Left ventricle myocardium inferior (tissue), 1 donor: ENCODE data around the gene TPK1. TPM values are rescaled to one million over a fixed set of nuclear protein-coding genes. Genes with fewer than 3 reads are reported as not detected.
"Not testable (repeated sequence)": the region's sequence is repeated elsewhere in the genome, so short reads cannot be mapped to it uniquely, and the experiment has no call there.

Experiments
- DNase-seq: peaks from one replicate; pipeline ENCODE4 v3.0.0-alpha.2; 2020
- H3K27ac ChIP-seq: fragments of 200-600 bp; replicated peaks from 2 replicates; pipeline ENCODE4 v1.8.0; 2021
- H3K27me3 ChIP-seq: fragments of 200-600 bp; 2 replicates; pipeline ENCODE4 v1.8.0; 2021; ENCODE audit warnings: low read depth
- H3K36me3 ChIP-seq: fragments of 200-600 bp; 2 replicates; pipeline ENCODE4 v1.8.0; 2021
- H3K4me1 ChIP-seq: fragments of 200-600 bp; 2 replicates; pipeline ENCODE4 v1.8.0; 2021
- H3K4me3 ChIP-seq: fragments of 200-600 bp; 2 replicates; pipeline ENCODE4 v1.8.0; 2021; ENCODE audit warnings: mild to moderate bottlenecking, moderate library complexity
- H3K9me3 ChIP-seq: fragments of 200-600 bp; replicated peaks from 2 replicates; pipeline ENCODE4 v1.8.0; 2021
- intact Hi-C: fragments of 100-400 bp; cut with micrococcal nuclease; formaldehyde crosslinking; loops from one replicate; pipeline ENCODE4 v1.11.0; 2022
- total RNA-seq: library from RNA; stranded (reverse); fragmentation: NEBNext Ultra II Directional; extraction: Animal tissue kit (Norgen Biotek cat#: 25700); gene quantifications from one replicate; pipeline ENCODE4 v1.2.1, GENCODE V29; 2021
- TF ChIP-seq, protein P1 (sequence below): fragments of 200-600 bp; IDR thresholded peaks from 2 replicates; pipeline ENCODE4 v1.8.0; 2021; ENCODE audit warnings: antibody characterized with exemption, mild to moderate bottlenecking, borderline replicate concordance
- donor health status: DM: no; HTN: yes; CAD: no; lungs with severe emphysema.

TPK1 gene
- total RNA-seq, 1 donor from 2014 or later: 3.5 TPM

- Histone ChIP-seq H3K4me1 (peaks cover 3% of the 10 kb centered on the region), H3K27ac (peak overlapping the region; percentile 10), H3K9me3 (peaks cover 10% of the 10 kb centered on the region), H3K27me3 (no peaks in the 10 kb centered on the region), H3K4me3 (no peak overlapping the region), H3K36me3 (no peaks in the 10 kb centered on the region)
- TF ChIP-seq, protein P1, sequence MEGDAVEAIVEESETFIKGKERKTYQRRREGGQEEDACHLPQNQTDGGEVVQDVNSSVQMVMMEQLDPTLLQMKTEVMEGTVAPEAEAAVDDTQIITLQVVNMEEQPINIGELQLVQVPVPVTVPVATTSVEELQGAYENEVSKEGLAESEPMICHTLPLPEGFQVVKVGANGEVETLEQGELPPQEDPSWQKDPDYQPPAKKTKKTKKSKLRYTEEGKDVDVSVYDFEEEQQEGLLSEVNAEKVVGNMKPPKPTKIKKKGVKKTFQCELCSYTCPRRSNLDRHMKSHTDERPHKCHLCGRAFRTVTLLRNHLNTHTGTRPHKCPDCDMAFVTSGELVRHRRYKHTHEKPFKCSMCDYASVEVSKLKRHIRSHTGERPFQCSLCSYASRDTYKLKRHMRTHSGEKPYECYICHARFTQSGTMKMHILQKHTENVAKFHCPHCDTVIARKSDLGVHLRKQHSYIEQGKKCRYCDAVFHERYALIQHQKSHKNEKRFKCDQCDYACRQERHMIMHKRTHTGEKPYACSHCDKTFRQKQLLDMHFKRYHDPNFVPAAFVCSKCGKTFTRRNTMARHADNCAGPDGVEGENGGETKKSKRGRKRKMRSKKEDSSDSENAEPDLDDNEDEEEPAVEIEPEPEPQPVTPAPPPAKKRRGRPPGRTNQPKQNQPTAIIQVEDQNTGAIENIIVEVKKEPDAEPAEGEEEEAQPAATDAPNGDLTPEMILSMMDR: no peak
- no peak for DNase-seq
- intact Hi-C loops: no loop called here
Observed at GRCh38 chr7:144588559-144589051, 247.2 kb downstream of the TPK1 start.

- TF ChIP-seq, protein P1: no peak
- Histone ChIP-seq H3K27ac (no peak overlapping the region), H3K4me3 (no peak overlapping the region), H3K4me1 (peaks cover 3% of the 10 kb centered on the region), H3K9me3 (peaks cover 4% of the 10 kb centered on the region), H3K27me3 (no peaks in the 10 kb centered on the region), H3K36me3 (no peaks in the 10 kb centered on the region)
- intact Hi-C loops: no loop called here
- no peak for DNase-seq
Observed at GRCh38 chr7:144587701-144588100, 248.2 kb downstream of the TPK1 start.

- Histone ChIP-seq H3K36me3 (no peaks in the 10 kb centered on the region), H3K27me3 (no peaks in the 10 kb centered on the region), H3K27ac (no peak overlapping the region), H3K4me1 (peaks cover 3% of the 10 kb centered on the region), H3K9me3 (no peaks in the 10 kb centered on the region), H3K4me3 (no peak overlapping the region)
- intact Hi-C loops: no loop called here
- no peak for DNase-seq
- TF ChIP-seq, protein P1: no peak
Observed at GRCh38 chr7:144584726-144585125, 251.1 kb downstream of the TPK1 start.

GRCh38 chr7:144579687-144580086, 256.2 kb downstream of the TPK1 start:
- intact Hi-C loops: no loop called here

DNA sequence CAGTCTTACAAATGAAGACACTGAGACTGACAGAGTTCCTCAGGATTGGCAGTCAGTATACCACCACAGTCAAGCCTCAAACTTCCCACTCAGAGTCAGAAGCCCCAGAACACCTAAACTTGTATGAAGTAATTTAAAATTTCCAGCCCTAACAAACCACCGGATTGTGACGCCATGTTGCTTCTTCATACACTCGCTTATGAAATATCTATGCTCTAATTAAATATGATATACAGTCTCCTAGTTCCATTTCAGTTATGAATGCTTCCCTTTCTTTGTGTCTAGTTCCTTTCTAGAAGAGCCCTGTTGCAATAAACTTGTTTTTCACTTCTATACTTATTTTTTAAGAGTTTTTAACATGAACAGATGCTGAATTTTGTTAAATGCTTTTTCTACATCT, 260.4 kb downstream of the TPK1 start:
- TF ChIP-seq, protein P1: no peak
- no peak for DNase-seq
- no peak overlapping the region for H3K4me3 ChIP-seq
- no peaks in the 10 kb centered on the region for H3K36me3 ChIP-seq
- no peak overlapping the region for H3K27ac ChIP-seq
- no peaks in the 10 kb centered on the region for H3K4me1 ChIP-seq
- H3K27me3 ChIP-seq: no peaks in the 10 kb centered on the region
- intact Hi-C loops: no loop called here
- H3K9me3 ChIP-seq: peaks cover 9% of the 10 kb centered on the region

More at GRCh38 chr7:144579687-144580086, 256.2 kb downstream of the TPK1 start:
- Histone ChIP-seq H3K9me3 (peaks cover 5% of the 10 kb centered on the region), H3K4me3 (no peak overlapping the region), H3K27me3 (no peaks in the 10 kb centered on the region), H3K36me3 (no peaks in the 10 kb centered on the region), H3K27ac (no peak overlapping the region), H3K4me1 (no peaks in the 10 kb centered on the region)
- no peak for DNase-seq
- TF ChIP-seq, protein P1: no peak

GRCh38 chr7:144574753-144575152, 261.1 kb downstream of the TPK1 start:
- H3K9me3 ChIP-seq, H3K36me3 ChIP-seq, intact Hi-C loops, H3K4me1 ChIP-seq, H3K27ac ChIP-seq, H3K4me3 ChIP-seq, H3K27me3 ChIP-seq, DNase-seq: not testable (repeated sequence)
